ENCODE measurements around the gene APRT. TPM values are rescaled to one million over a fixed set of nuclear protein-coding genes. Genes with fewer than 3 reads are reported as not detected.

The APRT gene
- total RNA-seq, 2 experiments from 2014 or later = 270 to 272 TPM

DNA sequence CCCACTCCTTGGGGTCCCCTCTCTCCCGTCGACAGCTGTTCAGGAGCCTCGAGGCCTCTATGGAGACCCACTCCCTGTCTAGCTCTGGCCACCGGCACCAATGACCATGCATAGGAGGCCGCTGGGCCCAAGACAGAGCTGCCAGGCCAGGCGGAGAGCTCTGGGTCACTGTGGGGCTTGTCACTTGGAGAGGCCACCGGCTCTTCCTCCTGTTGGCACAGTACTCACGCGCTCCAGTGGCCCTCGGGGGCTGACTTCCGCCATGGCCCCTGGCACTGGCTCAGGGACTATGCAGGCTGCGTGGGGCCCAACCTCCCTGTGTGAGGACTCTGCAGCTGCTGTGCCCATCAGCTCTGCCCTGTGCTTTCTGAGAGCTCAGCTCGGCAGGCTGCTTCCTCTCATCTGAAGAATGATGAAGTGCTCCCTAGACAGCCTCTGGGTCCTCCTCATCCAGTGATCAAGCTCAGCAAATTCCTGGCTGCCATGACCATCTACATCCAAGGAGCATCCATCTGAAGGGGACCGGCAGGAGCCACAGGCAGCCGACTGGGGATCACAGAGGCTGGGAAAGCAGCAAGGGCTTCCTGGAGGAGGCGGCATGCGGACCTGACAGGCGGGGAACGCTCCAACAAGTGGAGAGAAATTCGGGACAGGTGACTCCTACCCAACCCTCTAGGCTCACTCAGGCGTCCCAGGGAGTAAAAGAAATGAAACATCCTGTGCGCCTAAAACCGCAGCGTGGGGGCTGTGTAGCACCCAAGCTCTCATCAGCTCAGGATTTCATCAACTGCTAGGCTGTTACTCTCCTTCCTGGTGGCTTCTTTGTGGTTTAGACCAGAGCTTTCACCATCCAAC, 28.2 kb upstream of the APRT start:
- H3K27me3 Mint-ChIP-seq = no peaks in the 10 kb centered on the region
- no peak overlapping the region for H3K4me3 Mint-ChIP-seq
- DNase-seq = no peak
- intact Hi-C loops (cut with micrococcal nuclease) = no loop called here
- peaks cover 3% of the 10 kb centered on the region for H3K36me3 Mint-ChIP-seq
- H3K9me3 Mint-ChIP-seq = no peaks in the 10 kb centered on the region
- CTCF ChIA-PET = no interaction called here
- POLR2A ChIA-PET = no interaction called here
- H3K27ac Mint-ChIP-seq = no peak overlapping the region
- H3K4me1 Mint-ChIP-seq (ENCODE audit: low read depth) = no peaks in the 10 kb centered on the region

GRCh38 chr16:88839026-88839529, 27.4 kb upstream of the APRT start:
- Mint-ChIP-seq H3K9me3 (no peaks in the 10 kb centered on the region), H3K36me3 (peaks cover 3% of the 10 kb centered on the region), H3K27me3 (no peaks in the 10 kb centered on the region), H3K4me1 (ENCODE audit: low read depth) (no peaks in the 10 kb centered on the region), H3K27ac (no peak overlapping the region), H3K4me3 (no peak overlapping the region)
- no peak for DNase-seq
- intact Hi-C loops (cut with micrococcal nuclease) = no loop called here
- CTCF ChIA-PET = no interaction called here
- POLR2A ChIA-PET = no interaction called here

DNA sequence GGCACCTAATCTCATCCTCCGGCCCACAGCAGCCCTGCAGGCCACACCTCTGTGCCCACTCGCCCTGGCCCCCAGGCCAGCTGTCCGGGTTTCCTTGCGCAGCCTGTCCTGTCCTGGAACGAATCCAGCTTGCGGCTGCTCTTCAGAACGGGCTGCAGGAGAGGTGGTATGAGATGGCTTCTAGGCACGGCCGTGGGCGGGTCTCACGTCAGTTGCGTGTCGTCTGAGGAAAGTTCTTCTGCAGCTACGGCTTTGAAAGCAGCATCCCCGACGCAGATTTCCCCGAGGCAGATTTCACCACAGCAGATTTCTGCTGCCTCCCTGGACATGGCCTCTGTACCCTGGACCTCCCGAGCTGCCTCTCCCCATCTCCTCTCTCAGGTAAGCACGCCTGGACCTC, 26.8 kb upstream of the APRT start:
- H3K27ac Mint-ChIP-seq = no peak overlapping the region
- POLR2A ChIA-PET = no interaction called here
- DNase-seq = no peak
- H3K4me3 Mint-ChIP-seq = no peak overlapping the region
- H3K4me1 Mint-ChIP-seq (ENCODE audit: low read depth) = no peaks in the 10 kb centered on the region
- H3K36me3 Mint-ChIP-seq = peaks cover 3% of the 10 kb centered on the region
- CTCF ChIA-PET = no interaction called here
- no peaks in the 10 kb centered on the region for H3K9me3 Mint-ChIP-seq
- intact Hi-C loops (cut with micrococcal nuclease) = no loop called here
- H3K27me3 Mint-ChIP-seq = no peaks in the 10 kb centered on the region

- H3K4me1 Mint-ChIP-seq (ENCODE audit: low read depth) = no peaks in the 10 kb centered on the region
- CTCF ChIA-PET = no interaction called here
- no peak overlapping the region for H3K4me3 Mint-ChIP-seq
- intact Hi-C loops (cut with micrococcal nuclease) = no loop called here
- DNase-seq = no peak
- peaks cover 3% of the 10 kb centered on the region for H3K36me3 Mint-ChIP-seq
- H3K27ac Mint-ChIP-seq = no peak overlapping the region
- no peaks in the 10 kb centered on the region for H3K9me3 Mint-ChIP-seq
- H3K27me3 Mint-ChIP-seq = no peaks in the 10 kb centered on the region
- POLR2A ChIA-PET = no interaction called here
Measured at GRCh38 chr16:88837806-88838205, 26.1 kb upstream of the APRT start.

DNA sequence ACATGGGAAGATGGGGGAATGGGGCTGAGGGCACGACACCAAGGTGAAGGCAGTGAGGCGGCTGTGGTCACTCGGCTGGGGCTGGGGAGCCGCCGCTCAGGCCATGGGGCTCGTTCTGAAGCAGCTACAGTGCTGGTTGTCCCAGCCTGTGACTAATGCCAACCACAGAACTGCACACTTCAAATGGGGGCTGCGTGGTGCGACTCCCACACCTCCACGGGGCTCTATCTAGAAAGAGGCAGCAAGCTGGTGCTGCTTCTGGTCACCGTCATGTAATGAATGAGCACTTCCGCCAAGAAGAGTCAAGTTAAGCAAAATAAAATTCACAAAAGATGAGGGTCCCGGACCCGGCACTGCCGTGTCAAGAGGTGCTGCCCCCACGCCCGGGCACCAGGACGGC, 25.1 kb upstream of the APRT start:
- Mint-ChIP-seq H3K36me3 (peaks cover 3% of the 10 kb centered on the region), H3K4me1 (ENCODE audit: low read depth) (no peaks in the 10 kb centered on the region), H3K4me3 (no peak overlapping the region), H3K27ac (no peak overlapping the region), H3K9me3 (no peaks in the 10 kb centered on the region), H3K27me3 (no peaks in the 10 kb centered on the region)
- DNase-seq = no peak
- intact Hi-C loops (cut with micrococcal nuclease) = no loop called here
- CTCF ChIA-PET = no interaction called here
- POLR2A ChIA-PET = interaction anchor here (0.6 kb wide), 1 partner anchor 30 kb away, joined by 3 read pairs; no protein-coding TSS in a partner anchor

GRCh38 chr16:88835818-88836217, 24.1 kb upstream of the APRT start:
- intact Hi-C loops (cut with micrococcal nuclease) = no loop called here
- ChIA-PET POLR2A (no interaction called here), CTCF (no interaction called here)
- no peak for DNase-seq
- Mint-ChIP-seq H3K4me1 (ENCODE audit: low read depth) (no peaks in the 10 kb centered on the region), H3K9me3 (no peaks in the 10 kb centered on the region), H3K27me3 (no peaks in the 10 kb centered on the region), H3K27ac (no peak overlapping the region), H3K36me3 (peaks cover 3% of the 10 kb centered on the region), H3K4me3 (no peak overlapping the region)

- Mint-ChIP-seq H3K4me3 (no peak overlapping the region), H3K4me1 (ENCODE audit: low read depth) (no peaks in the 10 kb centered on the region), H3K27me3 (no peaks in the 10 kb centered on the region), H3K27ac (no peak overlapping the region), H3K36me3 (peaks cover 3% of the 10 kb centered on the region), H3K9me3 (no peaks in the 10 kb centered on the region)
- ChIA-PET POLR2A (no interaction called here), CTCF (no interaction called here)
- no peak for DNase-seq
- intact Hi-C loops (cut with micrococcal nuclease) = no loop called here
Measured at GRCh38 chr16:88835383-88835782, 23.7 kb upstream of the APRT start.

DNA sequence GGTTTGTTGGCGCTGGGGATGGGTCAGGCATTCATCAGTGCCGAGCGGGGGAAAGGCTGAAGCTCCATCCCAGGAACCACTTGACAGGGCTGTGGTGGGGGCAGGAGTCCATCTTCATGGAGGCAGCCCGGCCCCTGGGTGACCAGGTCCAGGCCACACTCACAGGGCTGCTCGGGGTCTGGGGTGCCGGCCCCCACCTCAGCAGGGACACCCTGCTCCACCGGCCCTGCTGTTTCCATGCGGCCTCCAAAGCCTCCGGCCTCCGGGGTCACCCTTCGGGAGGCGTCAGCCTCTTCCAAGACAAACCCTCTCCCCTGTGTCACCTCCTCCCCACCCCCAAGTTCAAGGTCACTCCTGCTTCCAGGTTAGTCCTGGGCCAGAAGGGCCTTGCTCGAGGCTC, 22.9 kb upstream of the APRT start:
- ChIA-PET POLR2A (no interaction called here), CTCF (no interaction called here)
- Mint-ChIP-seq H3K9me3 (no peaks in the 10 kb centered on the region), H3K27me3 (no peaks in the 10 kb centered on the region), H3K4me1 (ENCODE audit: low read depth) (no peaks in the 10 kb centered on the region), H3K4me3 (no peak overlapping the region), H3K36me3 (peaks cover 3% of the 10 kb centered on the region), H3K27ac (no peak overlapping the region)
- intact Hi-C loops (cut with micrococcal nuclease) = no loop called here
- DNase-seq = no peak

- POLR2A ChIA-PET = no interaction called here
- no peak overlapping the region for H3K27ac Mint-ChIP-seq
Measured at GRCh38 chr16:88833086-88833485, 21.4 kb upstream of the APRT start.

GRCh38 chr16:88831838-88832237, 20.1 kb upstream of the APRT start:
- POLR2A ChIA-PET = no interaction called here
- DNase-seq = no peak
- no peaks in the 10 kb centered on the region for H3K9me3 Mint-ChIP-seq
- H3K4me1 Mint-ChIP-seq (ENCODE audit: low read depth) = no peaks in the 10 kb centered on the region
- H3K27ac Mint-ChIP-seq = no peak overlapping the region
- no peak overlapping the region for H3K4me3 Mint-ChIP-seq
- H3K36me3 Mint-ChIP-seq = peaks cover 3% of the 10 kb centered on the region
- no peaks in the 10 kb centered on the region for H3K27me3 Mint-ChIP-seq
- CTCF ChIA-PET = no interaction called here
- intact Hi-C loops (cut with micrococcal nuclease) = no loop called here

More at GRCh38 chr16:88833086-88833485, 21.4 kb upstream of the APRT start:
- intact Hi-C loops (cut with micrococcal nuclease) = no loop called here
- Mint-ChIP-seq H3K9me3 (no peaks in the 10 kb centered on the region), H3K4me3 (no peak overlapping the region), H3K27me3 (no peaks in the 10 kb centered on the region), H3K4me1 (ENCODE audit: low read depth) (no peaks in the 10 kb centered on the region), H3K36me3 (peaks cover 3% of the 10 kb centered on the region)
- no peak for DNase-seq
- CTCF ChIA-PET = no interaction called here

GRCh38 chr16:88830783-88831182, 19.1 kb upstream of the APRT start:
- H3K4me3 Mint-ChIP-seq = no peak overlapping the region
- H3K9me3 Mint-ChIP-seq = no peaks in the 10 kb centered on the region
- CTCF ChIA-PET = interaction anchor here (1.1 kb wide), 1 partner anchor 18 kb away, joined by 4 read pairs; no protein-coding TSS in a partner anchor
- intact Hi-C loops (cut with micrococcal nuclease) = no loop called here
- H3K27me3 Mint-ChIP-seq = no peaks in the 10 kb centered on the region
- no peak for DNase-seq
- H3K27ac Mint-ChIP-seq = no peak overlapping the region
- H3K4me1 Mint-ChIP-seq (ENCODE audit: low read depth) = no peaks in the 10 kb centered on the region
- peaks cover 3% of the 10 kb centered on the region for H3K36me3 Mint-ChIP-seq
- POLR2A ChIA-PET = no interaction called here

GRCh38 chr16:88830258-88830657, 18.5 kb upstream of the APRT start:
- no peaks in the 10 kb centered on the region for H3K9me3 Mint-ChIP-seq
- H3K27me3 Mint-ChIP-seq = no peaks in the 10 kb centered on the region
- POLR2A ChIA-PET = no interaction called here
- H3K27ac Mint-ChIP-seq = no peak overlapping the region
- CTCF ChIA-PET = interaction anchor here (1.1 kb wide), 1 partner anchor 18 kb away, joined by 4 read pairs; no protein-coding TSS in a partner anchor
- H3K4me1 Mint-ChIP-seq (ENCODE audit: low read depth) = no peaks in the 10 kb centered on the region
- H3K4me3 Mint-ChIP-seq = no peak overlapping the region
- DNase-seq = no peak
- H3K36me3 Mint-ChIP-seq = peaks cover 2% of the 10 kb centered on the region
- intact Hi-C loops (cut with micrococcal nuclease) = no loop called here

- no peaks in the 10 kb centered on the region for H3K27me3 Mint-ChIP-seq
- intact Hi-C loops (cut with micrococcal nuclease) = no loop called here
- no peaks in the 10 kb centered on the region for H3K9me3 Mint-ChIP-seq
- H3K27ac Mint-ChIP-seq = no peak overlapping the region
- DNase-seq = no peak
- CTCF ChIA-PET = no interaction called here
- POLR2A ChIA-PET = interaction anchor here (0.5 kb wide), 1 partner anchor 26 kb away, joined by 4 read pairs; no protein-coding TSS in a partner anchor
- no peaks in the 10 kb centered on the region for H3K4me1 Mint-ChIP-seq (ENCODE audit: low read depth)
- no peaks in the 10 kb centered on the region for H3K36me3 Mint-ChIP-seq
- H3K4me3 Mint-ChIP-seq = no peak overlapping the region
Measured at GRCh38 chr16:88828711-88829110, 17.0 kb upstream of the APRT start.
